ENCODE results near the gene BORCS5. TPM values are rescaled to one million over a fixed set of nuclear protein-coding genes. Genes with fewer than 3 reads are reported as not detected.

BORCS5 gene
- total RNA-seq, 2 donors from 2014 or later: 5.6 to 18.4 TPM

DNA sequence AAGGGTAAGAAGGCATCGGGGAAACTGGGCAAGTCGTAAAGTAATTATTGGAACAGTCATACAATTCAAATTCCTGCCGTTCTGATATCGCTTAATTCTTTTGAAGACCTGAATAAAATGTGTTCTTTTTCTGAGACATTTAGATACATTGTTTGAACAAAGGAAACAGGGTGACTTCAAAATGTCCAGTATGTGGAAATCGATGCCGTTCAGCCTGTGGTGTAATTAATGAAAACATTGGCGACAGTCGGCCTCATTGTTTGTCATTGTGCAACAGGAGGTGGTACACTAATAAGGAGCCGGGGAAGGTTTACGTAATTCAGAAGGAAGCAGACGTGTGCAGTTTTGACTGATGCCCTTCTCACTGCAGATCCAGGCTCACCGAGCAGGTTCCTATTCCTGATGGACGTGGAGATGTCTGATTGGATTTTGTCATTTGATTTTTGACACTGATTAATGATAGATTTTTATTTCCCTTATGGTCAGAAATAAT is 92.7 kb downstream of the BORCS5 start:
- peak overlapping the region; percentile 55 to 83 (median 78) for H3K27ac ChIP-seq

DNA sequence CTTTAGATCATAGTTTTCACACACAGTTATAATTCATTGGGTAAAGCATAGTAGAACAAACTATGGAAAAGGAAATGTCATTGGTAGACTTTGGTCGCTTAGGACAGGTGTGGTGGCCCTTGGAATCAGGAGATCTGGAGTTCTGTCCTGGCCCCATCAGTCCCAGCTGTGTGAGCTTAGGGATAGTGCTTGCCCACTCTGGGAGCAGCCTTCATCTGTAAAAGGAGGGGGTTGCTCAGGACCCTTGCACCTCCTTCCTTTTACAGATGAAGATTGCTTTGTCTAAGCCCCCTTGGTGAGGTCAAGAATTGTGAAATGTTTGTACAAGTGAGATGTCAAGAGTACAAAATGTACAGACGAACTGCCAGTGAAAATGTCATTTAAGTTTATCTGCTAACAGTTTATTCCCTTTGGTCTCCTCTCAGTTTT is 93.2 kb downstream of the BORCS5 start:
- no peak for TF ChIP-seq CTCF (IDR thresholded peaks at IDR 0.05)
- TF ChIP-seq POLR2A (IDR thresholded peaks at IDR 0.05): no peak
- peak overlapping the region; percentile 55 to 83 (median 78) for H3K27ac ChIP-seq

More for the DNA sequence above, 92.7 kb downstream of the BORCS5 start:
- intact Hi-C loops (cut with DNase I): no loop called here
- H3K9me3 ChIP-seq: no peaks in the 10 kb centered on the region
- TF ChIP-seq POLR2A (IDR thresholded peaks at IDR 0.05) (peak in 1 of 3 donors; percentile 19), CTCF (IDR thresholded peaks at IDR 0.05) (no peak)
- WGBS, 2 donors: 40 to 42% methylated on average over 13 of the region's 13 CpGs
- no peak overlapping the region for H3K4me3 ChIP-seq
- H3K36me3 ChIP-seq (replicated peaks in 1 of 2; ENCODE audit: insufficient read depth in 1 of 2, low read depth in 2 of 2): no peaks in the 10 kb centered on the region
- ATAC-seq (peak; percentile 96), DNase-seq (peak; percentile 63 to 87 (median 78))
- peaks cover 20% of the 10 kb centered on the region for H3K4me1 ChIP-seq
- no peaks in the 10 kb centered on the region for H3K27me3 ChIP-seq

DNA sequence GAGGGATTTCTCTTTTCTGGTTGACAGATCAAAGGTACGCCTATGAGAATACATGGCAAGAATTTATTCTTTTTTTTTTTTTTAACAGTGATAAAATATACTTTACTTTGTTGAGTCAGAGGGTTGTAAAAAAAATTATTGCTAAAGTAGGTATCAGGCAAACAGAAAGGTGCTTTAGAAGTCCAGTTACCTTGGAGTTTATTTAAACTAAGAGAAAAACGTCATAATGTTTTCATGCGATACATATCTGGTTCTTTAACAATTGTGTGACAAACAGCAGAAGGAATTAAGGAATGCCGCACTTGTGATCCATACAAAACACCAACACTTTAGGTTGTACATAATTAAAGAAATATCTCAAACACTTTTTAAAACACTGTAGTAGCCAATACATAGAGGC is 94.2 kb downstream of the BORCS5 start:
- ATAC-seq: peak; percentile 47
- H3K27ac ChIP-seq: peak overlapping the region in 3 of 4 donors; percentile 21 to 79 (median 34)

More for the DNA sequence above, 93.2 kb downstream of the BORCS5 start:
- ATAC-seq: peak; percentile 28
- peaks cover 20% of the 10 kb centered on the region for H3K4me1 ChIP-seq
- intact Hi-C loops (cut with DNase I): no loop called here
- 56% methylated on average over 2 of the region's 2 CpGs for WGBS, 2 donors
- no peaks in the 10 kb centered on the region for H3K27me3 ChIP-seq
- H3K4me3 ChIP-seq: no peak overlapping the region
- H3K9me3 ChIP-seq: no peaks in the 10 kb centered on the region
- no peak for DNase-seq
- no peaks in the 10 kb centered on the region for H3K36me3 ChIP-seq (replicated peaks in 1 of 2; ENCODE audit: insufficient read depth in 1 of 2, low read depth in 2 of 2)

GRCh38 chr12:12452326-12452902 is 95.5 kb downstream of the BORCS5 start:
- DNase-seq: no peak
- H3K4me3 ChIP-seq: no peak overlapping the region

More for the DNA sequence above, 94.2 kb downstream of the BORCS5 start:
- Histone ChIP-seq H3K27me3 (no peaks in the 10 kb centered on the region), H3K9me3 (no peaks in the 10 kb centered on the region), H3K4me3 (no peak overlapping the region), H3K36me3 (replicated peaks in 1 of 2; ENCODE audit: insufficient read depth in 1 of 2, low read depth in 2 of 2) (no peaks in the 10 kb centered on the region), H3K4me1 (peaks cover 20% of the 10 kb centered on the region)
- DNase-seq: no peak
- TF ChIP-seq POLR2A (IDR thresholded peaks at IDR 0.05): no peak
- TF ChIP-seq CTCF (IDR thresholded peaks at IDR 0.05): no peak
- intact Hi-C loops (cut with DNase I): no loop called here
- WGBS, 2 donors: 39 to 54% methylated on average over 4 of the region's 4 CpGs

More at GRCh38 chr12:12452326-12452902, 95.5 kb downstream of the BORCS5 start:
- H3K27me3 ChIP-seq: no peaks in the 10 kb centered on the region
- no peak for TF ChIP-seq POLR2A (IDR thresholded peaks at IDR 0.05)
- no peak for TF ChIP-seq CTCF (IDR thresholded peaks at IDR 0.05)
- 95 to 98% methylated on average over 14 to 21 of the region's 21 CpGs for WGBS, 2 donors
- peaks cover 20% of the 10 kb centered on the region for H3K4me1 ChIP-seq
- no peaks in the 10 kb centered on the region for H3K36me3 ChIP-seq (replicated peaks in 1 of 2; ENCODE audit: insufficient read depth in 1 of 2, low read depth in 2 of 2)
- intact Hi-C loops (cut with DNase I): no loop called here
- H3K9me3 ChIP-seq: no peaks in the 10 kb centered on the region
- no peak for ATAC-seq
- no peak overlapping the region for H3K27ac ChIP-seq

All from body of pancreas (tissue), 4 donors.